Measurements from ENCODE around the gene LTBP3.

Gene LTBP3

GRCh38 chr11:65524741-65525545 lies 33.2 kb downstream of the LTBP3 start, which contains the start of gene SCYL1 (continued):
- peak; percentile 75 for TF ChIP-seq ZXDB (tag by site-specific recombination; IDR thresholded peaks at IDR 0.05)
- no peak for TF ChIP-seq PRDM6 (tag by site-specific recombination; IDR thresholded peaks at IDR 0.05)
- no peak for TF ChIP-seq ZNF433 (tag by site-specific recombination; IDR thresholded peaks at IDR 0.05; ENCODE audit: low read depth)
- TF ChIP-seq ZNF112 (tag by site-specific recombination; IDR thresholded peaks at IDR 0.05): no peak
- TF ChIP-seq ZNF791 (tag by site-specific recombination; IDR thresholded peaks at IDR 0.05): no peak
- no peak for TF ChIP-seq ZNF311 (tag by site-specific recombination; IDR thresholded peaks at IDR 0.05; ENCODE audit: borderline replicate concordance)
- no peak for TF ChIP-seq ZNF626 (tag by site-specific recombination; IDR thresholded peaks at IDR 0.05)
- TF ChIP-seq ZNF529 (tag by site-specific recombination; IDR thresholded peaks at IDR 0.05; ENCODE audit: insufficient replicate concordance): no peak
- no peak for TF ChIP-seq ZNF621 (tag by site-specific recombination; IDR thresholded peaks at IDR 0.05)
- no peak for TF ChIP-seq ZNF138 (tag by site-specific recombination; IDR thresholded peaks at IDR 0.05; ENCODE audit: borderline replicate concordance)
- TF ChIP-seq TCF7L2 (IDR thresholded peaks at IDR 0.05; ENCODE audit: borderline replicate concordance, low read depth, low read length): no peak
- TF ChIP-seq PATZ1 (tag by site-specific recombination; IDR thresholded peaks at IDR 0.05): peak; percentile 8; the same call in 1 of the 2 replicates
- no peak for TF ChIP-seq GLI2 (tag by site-specific recombination; IDR thresholded peaks at IDR 0.05; ENCODE audit: borderline replicate concordance, low read depth)
- TF ChIP-seq ZNF354C (tag by site-specific recombination; IDR thresholded peaks at IDR 0.05; ENCODE audit: borderline replicate concordance, low read depth): no peak
- TF ChIP-seq ZBTB26 (tag by site-specific recombination; optimal IDR thresholded peaks at IDR 0.05): peak; percentile 35
- TF ChIP-seq ZNF571 (tag by site-specific recombination; IDR thresholded peaks at IDR 0.05): no peak
- 0 out of 2 replicates have a peak, but pooled peaks have one; percentile 41 for TF ChIP-seq ZNF324 (tag by site-specific recombination; IDR thresholded peaks at IDR 0.05)
- no peak for TF ChIP-seq MYNN (tag by site-specific recombination; IDR thresholded peaks at IDR 0.05; ENCODE audit: borderline replicate concordance)
- TF ChIP-seq ZNF19 (tag by site-specific recombination; IDR thresholded peaks at IDR 0.05; ENCODE audit: low read depth): no peak
- no peak for TF ChIP-seq ZNF175 (tag by site-specific recombination; IDR thresholded peaks at IDR 0.05)
- no peak for TF ChIP-seq ZNF16 (tag by site-specific recombination; IDR thresholded peaks at IDR 0.05; ENCODE audit: low read depth)
- TF ChIP-seq PRDM1 (tag by site-specific recombination; IDR thresholded peaks at IDR 0.05): no peak
- TF ChIP-seq GLI4 (tag by site-specific recombination; IDR thresholded peaks at IDR 0.05): no peak
- no peak for TF ChIP-seq ZFP69B (tag by site-specific recombination; IDR thresholded peaks at IDR 0.05)
- no peak for TF ChIP-seq ZNF776 (tag by site-specific recombination; IDR thresholded peaks at IDR 0.05; ENCODE audit: borderline replicate concordance)
- TF ChIP-seq HOXD13 (CRISPR knock-in tag; IDR thresholded peaks at IDR 0.05; ENCODE audit: borderline replicate concordance): no peak
- no peak for TF ChIP-seq ZNF350 (tag by site-specific recombination; IDR thresholded peaks at IDR 0.05)
- no peak for TF ChIP-seq ZNF677 (tag by site-specific recombination; IDR thresholded peaks at IDR 0.05)
- no peak for TF ChIP-seq TSHZ1 (tag by site-specific recombination; IDR thresholded peaks at IDR 0.05; ENCODE audit: borderline replicate concordance)
- no peak for TF ChIP-seq ZNF473 (tag by site-specific recombination; IDR thresholded peaks at IDR 0.05)
- TF ChIP-seq ZNF211 (tag by site-specific recombination; IDR thresholded peaks at IDR 0.05; ENCODE audit: low read depth): no peak

Data from HEK293 (cell line).